Testis (tissue), 3 donors: ENCODE data around the gene TIMP2. TPM values are rescaled to one million over a fixed set of nuclear protein-coding genes. Genes with fewer than 3 reads are reported as not detected.

Source experiments
- DNase-seq: peaks from one replicate; pipeline ENCODE4 v3.0.0-alpha.2; 2019
- H3K27ac ChIP-seq, 2 donors: fragments of 200-600 bp; sonication (generic); one replicate each; pipeline ENCODE4 v1.5.1; 2019
- H3K27me3 ChIP-seq: fragments of 200-600 bp; sonication (generic); one replicate; pipeline ENCODE4 v1.5.1; 2019
- H3K36me3 ChIP-seq: fragments of 200-600 bp; sonication (generic); one replicate; pipeline ENCODE4 v1.5.1; 2017; ENCODE audit warnings: low read depth; ENCODE audit errors: missing control alignments
- H3K4me1 ChIP-seq: fragments of 200-600 bp; sonication (generic); one replicate; pipeline ENCODE4 v1.5.1; 2019
- H3K4me3 ChIP-seq, 2 donors: fragments of 200-600 bp; sonication (generic); one replicate each; pipeline ENCODE4 v1.5.1; 2017 to 2019
- H3K9me3 ChIP-seq: fragments of 200-600 bp; sonication (generic); one replicate; pipeline ENCODE4 v1.5.1; 2017
- CTCF ChIP-seq, 3 experiments: fragments of 450-650 bp in 2 of 3; fragments of 200-600 bp in 1 of 3; sonication (generic) in 1 of 3; IDR thresholded peaks; one replicate each; pipeline ENCODE4 v1.5.1; 2016 to 2019; ENCODE audit warnings: antibody characterized with exemption in 3 of 3, mild to moderate bottlenecking in 2 of 3, moderate library complexity in 1 of 3
- POLR2A ChIP-seq: fragments of 450-650 bp; IDR thresholded peaks from one replicate; pipeline ENCODE4 v1.6.1; 2017; ENCODE audit warnings: antibody characterized with exemption, mild to moderate bottlenecking, moderate library complexity
- WGBS, 2 donors: methylation state at CpG; one replicate each; pipeline ENCODE4 v1.1.5; 2018; 5-methylcytosine and 5-hydroxymethylcytosine counted together
- intact Hi-C: fragments of 100-400 bp; cut with DNase I; formaldehyde crosslinking; loops from one replicate; pipeline ENCODE4 v1.15.1; 2023; ENCODE audit warnings: low total_unique reads
- polyA plus RNA-seq: library from polyadenylated mRNA; stranded (reverse); fragments of 350-450 nt; fragmentation: Illumina TruSeq; extraction: RNeasy Lipid Tissue Mini Kit (QIAGEN cat#74804); gene quantifications from one replicate; pipeline ENCODE4 v1.2.3, GENCODE V29; 2014; ENCODE audit warnings: low read depth, low replicate concordance; ENCODE audit not compliant: insufficient read depth
- total RNA-seq, 2 donors: library from RNA; depleted of rRNA; stranded (reverse); fragments of >200 nt; gene quantifications; one replicate each; pipeline ENCODE4 v1.2.3, GENCODE V29; 2016

Gene TIMP2
- total and polyA plus RNA-seq, 3 donors from 2014 or later, result 262 to 482 (median 465) TPM

DNA sequence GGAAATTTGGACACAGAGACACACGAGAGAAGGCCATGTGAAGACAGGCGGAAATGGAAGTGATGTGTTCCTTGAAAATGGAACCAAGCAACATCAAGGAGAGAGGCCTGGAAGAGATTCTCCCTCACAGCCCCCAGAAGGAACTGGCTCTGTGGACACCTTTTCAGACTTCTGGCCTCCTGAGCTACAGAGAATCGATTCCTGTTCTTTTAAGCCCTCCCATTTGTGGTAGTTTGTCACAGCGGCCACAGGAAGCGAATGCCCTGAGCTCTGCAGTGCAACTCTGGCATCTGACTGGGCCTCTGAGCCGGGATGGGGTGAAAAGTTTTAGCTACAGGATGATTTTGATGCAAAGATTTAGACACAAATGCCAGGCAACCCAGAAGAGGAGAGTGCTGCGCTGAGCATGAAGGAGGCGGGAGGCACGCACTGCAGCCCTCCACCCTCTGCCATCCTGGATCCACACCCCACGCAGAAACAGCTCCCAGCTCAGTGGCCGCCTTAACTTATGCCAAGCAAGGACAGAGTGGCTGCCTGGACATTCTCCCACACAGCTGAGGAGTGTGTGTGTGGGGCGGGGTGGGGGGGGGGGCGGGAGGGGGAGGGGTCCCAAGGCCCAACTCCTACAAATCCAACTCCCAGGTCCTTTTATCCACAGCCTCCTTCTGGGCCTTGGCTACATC lies 2.2 kb downstream of the TIMP2 start:
- peak; percentile 72 for DNase-seq
- no peaks in the 10 kb centered on the region for H3K36me3 ChIP-seq
- H3K9me3 ChIP-seq, result no peaks in the 10 kb centered on the region
- peak overlapping the region in 1 of 2 donors; percentile 89 for H3K4me3 ChIP-seq
- TF ChIP-seq CTCF (IDR thresholded peaks at IDR 0.05) (no peak), POLR2A (no peak)
- H3K27me3 ChIP-seq, result no peaks in the 10 kb centered on the region
- 37 to 48% methylated on average over 8 to 13 of the region's 13 CpGs for WGBS, 2 donors
- intact Hi-C loops, result loop anchor here (5.0 kb wide), 1 partner anchor 41 kb away; no protein-coding TSS in a partner anchor
- H3K27ac ChIP-seq, result peak overlapping the region; percentile 89 to 98
- peaks cover 63% of the 10 kb centered on the region for H3K4me1 ChIP-seq

DNA sequence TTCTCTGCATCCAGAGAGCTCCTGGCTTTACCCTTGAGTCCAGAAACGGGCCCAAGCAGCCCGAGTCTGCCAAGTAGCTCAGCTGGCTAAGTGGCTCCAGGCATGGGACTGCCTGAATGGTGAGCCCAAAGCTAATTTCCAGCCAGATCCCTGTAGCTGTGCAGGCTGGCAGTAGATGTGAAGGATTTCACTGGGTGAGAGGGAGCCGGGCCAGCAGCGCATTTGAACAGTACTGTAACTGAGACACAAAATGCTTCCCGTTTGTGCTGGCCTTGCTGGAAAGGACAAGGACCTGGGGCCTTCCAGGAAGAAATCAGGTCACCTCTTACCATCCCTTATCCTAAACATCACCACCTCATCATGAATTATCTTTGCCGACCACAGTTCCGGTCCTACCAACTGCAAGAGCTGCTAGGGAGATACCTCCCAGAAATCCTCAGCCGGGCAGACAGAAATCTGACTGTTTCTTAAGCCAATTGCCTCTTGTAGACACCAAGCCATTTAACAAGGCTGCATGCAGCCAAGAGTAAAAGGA lies 3.7 kb downstream of the TIMP2 start:
- no peaks in the 10 kb centered on the region for H3K27me3 ChIP-seq
- H3K4me3 ChIP-seq, result no peak overlapping the region
- TF ChIP-seq POLR2A (no peak), CTCF (IDR thresholded peaks at IDR 0.05) (no peak)
- peaks cover 70% of the 10 kb centered on the region for H3K4me1 ChIP-seq
- no peaks in the 10 kb centered on the region for H3K9me3 ChIP-seq
- no peaks in the 10 kb centered on the region for H3K36me3 ChIP-seq
- DNase-seq, result no peak
- peak overlapping the region; percentile 89 to 98 for H3K27ac ChIP-seq
- WGBS, 2 donors, result 29 to 55% methylated on average over 8 of the region's 8 CpGs
- intact Hi-C loops, result loop anchor here (5.0 kb wide), 1 partner anchor 39 kb away; no protein-coding TSS in a partner anchor

GRCh38 chr17:78920528-78920927 lies 4.7 kb downstream of the TIMP2 start:
- WGBS, 2 donors, result 55 to 64% methylated on average over 8 of the region's 8 CpGs
- peaks cover 76% of the 10 kb centered on the region for H3K4me1 ChIP-seq
- peak overlapping the region in 1 of 2 donors; percentile 59 for H3K27ac ChIP-seq
- H3K9me3 ChIP-seq, result no peaks in the 10 kb centered on the region
- no peak for DNase-seq
- H3K27me3 ChIP-seq, result no peaks in the 10 kb centered on the region
- no peak overlapping the region for H3K4me3 ChIP-seq
- intact Hi-C loops, result loop anchor here (5.0 kb wide), 1 partner anchor 38 kb away; no protein-coding TSS in a partner anchor
- no peak for TF ChIP-seq CTCF (IDR thresholded peaks at IDR 0.05)
- no peaks in the 10 kb centered on the region for H3K36me3 ChIP-seq

DNA sequence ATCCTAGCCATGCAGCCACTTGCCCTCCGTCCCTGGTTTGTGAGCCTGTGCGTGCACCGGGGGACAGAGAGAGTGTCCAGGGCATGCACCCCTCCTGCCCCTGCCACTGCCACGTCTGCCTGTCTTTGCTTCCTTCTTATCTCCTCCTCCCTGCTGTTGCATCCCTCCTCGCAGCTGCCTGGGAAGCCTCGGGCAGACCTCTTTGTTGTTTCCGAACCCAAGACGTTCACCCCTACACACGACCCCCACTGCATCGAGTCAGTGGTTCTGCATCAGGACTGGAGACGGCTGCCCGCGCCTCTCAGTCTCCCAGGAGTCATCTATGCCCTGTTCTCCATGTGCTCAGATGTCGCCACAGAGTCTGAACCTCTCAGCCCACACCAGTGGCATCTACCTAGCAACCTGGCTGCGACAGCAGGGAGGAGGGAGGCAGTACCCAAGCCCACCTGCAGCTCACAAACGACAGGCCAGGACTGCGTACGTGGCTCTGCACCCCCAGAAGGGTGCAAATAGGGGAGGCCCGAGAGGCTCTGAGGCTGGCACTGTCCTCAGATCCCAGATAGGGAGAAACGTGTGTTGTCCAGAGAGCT lies 5.2 kb downstream of the TIMP2 start:
- H3K4me3 ChIP-seq, result no peak overlapping the region
- no peaks in the 10 kb centered on the region for H3K9me3 ChIP-seq
- intact Hi-C loops, result loop anchor here (5.0 kb wide), 1 partner anchor 38 kb away; no protein-coding TSS in a partner anchor
- TF ChIP-seq POLR2A (no peak), CTCF (IDR thresholded peaks at IDR 0.05) (peak in 1 of 3 experiments; percentile 17)
- DNase-seq, result no peak
- 42 to 64% methylated on average over 14 to 20 of the region's 20 CpGs for WGBS, 2 donors
- H3K27me3 ChIP-seq, result no peaks in the 10 kb centered on the region
- no peaks in the 10 kb centered on the region for H3K36me3 ChIP-seq
- H3K4me1 ChIP-seq, result peaks cover 80% of the 10 kb centered on the region
- peak overlapping the region in 1 of 2 donors; percentile 59 for H3K27ac ChIP-seq
